ENCODE data around the gene CP.
"Not testable (repeated sequence)": the region's sequence is repeated elsewhere in the genome, so short reads cannot be mapped to it uniquely, and the experiment has no call there.

DNA sequence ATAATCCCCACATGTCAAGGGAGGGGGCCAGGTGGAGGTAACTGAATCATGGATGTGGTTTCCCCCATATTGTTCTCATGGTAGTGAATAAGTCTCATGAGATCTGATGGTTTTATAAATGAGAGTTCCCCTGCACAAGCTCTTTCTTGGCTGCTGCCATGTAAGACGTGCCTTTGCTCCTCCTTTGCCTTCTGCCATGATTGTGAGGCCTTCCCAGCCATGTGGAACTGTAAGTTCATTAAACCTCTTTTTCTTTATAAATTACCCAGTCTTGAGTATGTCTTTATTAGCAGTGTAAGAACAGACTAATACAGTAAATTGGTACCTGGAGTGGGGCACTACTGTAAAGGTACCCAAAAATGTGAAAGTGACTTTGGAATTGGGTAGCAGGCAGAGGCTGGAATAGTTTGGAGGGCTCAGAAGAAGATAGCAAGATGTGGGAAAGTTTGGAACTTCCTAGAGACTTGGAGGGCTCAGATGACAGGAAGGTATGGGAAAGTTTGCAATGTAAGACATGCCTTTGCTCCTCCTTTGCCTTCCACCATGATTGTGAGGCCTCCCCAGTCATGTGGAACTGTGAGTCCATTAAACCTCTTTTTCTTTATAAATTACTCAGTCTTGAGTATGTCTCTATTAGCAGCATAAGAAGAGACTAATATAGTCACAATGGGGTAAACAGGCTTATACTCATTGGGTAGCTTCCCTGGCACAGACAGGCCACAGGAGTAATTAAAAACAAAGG is 2.1 kb downstream of the CP start:
- TF ChIP-seq POLR2A, EP300 (IDR thresholded peaks at IDR 0.05): not testable (repeated sequence)
- TF ChIP-seq, protein P1, sequence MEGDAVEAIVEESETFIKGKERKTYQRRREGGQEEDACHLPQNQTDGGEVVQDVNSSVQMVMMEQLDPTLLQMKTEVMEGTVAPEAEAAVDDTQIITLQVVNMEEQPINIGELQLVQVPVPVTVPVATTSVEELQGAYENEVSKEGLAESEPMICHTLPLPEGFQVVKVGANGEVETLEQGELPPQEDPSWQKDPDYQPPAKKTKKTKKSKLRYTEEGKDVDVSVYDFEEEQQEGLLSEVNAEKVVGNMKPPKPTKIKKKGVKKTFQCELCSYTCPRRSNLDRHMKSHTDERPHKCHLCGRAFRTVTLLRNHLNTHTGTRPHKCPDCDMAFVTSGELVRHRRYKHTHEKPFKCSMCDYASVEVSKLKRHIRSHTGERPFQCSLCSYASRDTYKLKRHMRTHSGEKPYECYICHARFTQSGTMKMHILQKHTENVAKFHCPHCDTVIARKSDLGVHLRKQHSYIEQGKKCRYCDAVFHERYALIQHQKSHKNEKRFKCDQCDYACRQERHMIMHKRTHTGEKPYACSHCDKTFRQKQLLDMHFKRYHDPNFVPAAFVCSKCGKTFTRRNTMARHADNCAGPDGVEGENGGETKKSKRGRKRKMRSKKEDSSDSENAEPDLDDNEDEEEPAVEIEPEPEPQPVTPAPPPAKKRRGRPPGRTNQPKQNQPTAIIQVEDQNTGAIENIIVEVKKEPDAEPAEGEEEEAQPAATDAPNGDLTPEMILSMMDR (IDR thresholded peaks at IDR 0.05) = not testable (repeated sequence)
